Measurements from ENCODE around the gene LIN7B.

DNA sequence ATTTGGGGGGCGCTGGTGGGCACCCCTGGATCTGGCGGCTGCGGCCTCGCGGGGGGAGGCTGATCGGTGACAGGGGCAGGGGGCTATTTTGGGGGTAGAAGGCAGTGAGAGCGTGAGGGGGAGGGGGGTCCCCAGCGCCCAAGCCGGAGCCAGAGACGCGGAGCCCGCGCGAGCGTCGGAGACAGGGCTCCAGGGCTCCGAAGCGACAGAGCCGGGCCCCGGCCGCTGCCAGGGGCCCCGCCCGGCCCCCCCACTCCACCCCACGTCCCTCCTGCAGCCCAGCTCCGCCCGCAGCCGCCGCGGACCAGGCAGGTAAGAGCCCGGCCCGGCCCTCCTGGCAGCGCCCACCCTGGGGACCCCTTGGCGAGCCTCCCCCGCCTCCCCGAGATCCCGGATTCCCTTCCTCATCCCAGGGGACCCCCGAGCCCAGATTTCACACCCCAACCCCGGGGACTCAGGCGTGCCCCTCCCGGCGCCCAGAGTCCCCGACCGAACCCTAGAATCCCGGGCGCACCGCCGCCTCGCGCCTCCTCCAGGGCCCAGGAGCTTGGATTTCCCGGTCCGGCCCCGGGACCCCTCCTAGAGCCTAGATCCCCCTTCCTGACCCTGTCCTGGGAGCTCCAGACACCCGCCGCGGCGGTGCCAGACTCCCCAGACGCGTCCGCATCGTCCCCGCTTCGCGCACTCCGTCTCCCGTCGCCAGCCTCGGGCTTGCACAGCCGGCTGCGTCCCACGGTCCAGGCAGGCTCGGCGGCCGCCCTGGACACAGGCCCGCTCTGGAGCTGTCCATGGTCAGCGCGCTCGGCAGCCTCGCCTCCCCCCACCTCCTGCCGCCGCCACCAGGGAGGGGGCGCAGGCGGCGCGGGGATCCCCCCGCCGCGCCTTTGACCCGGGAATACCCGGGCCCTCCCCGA, 5.5 kb downstream of the LIN7B start, which contains the start of gene PPFIA3:
- TF ChIP-seq POLR2AphosphoS5 (IDR thresholded peaks at IDR 0.05; ENCODE audit: borderline replicate concordance, low read depth, low read length) = no peak
- no peak for TF ChIP-seq EZH2 (IDR thresholded peaks at IDR 0.05)
